HTERT RPE-1 (cell line): ENCODE measurements around the gene PXDN.
"Not testable (repeated sequence)": the region's sequence is repeated elsewhere in the genome, so short reads cannot be mapped to it uniquely, and the experiment has no call there.

Experiments
- in situ Hi-C: fragments of 300-500 bp; cut with MboI; formaldehyde crosslinking; loops from 4 replicates; pipeline ENCODE4 v1.14.3; 2020; ENCODE audit warnings: low sequenced_read_pairs

Gene PXDN, protein sequence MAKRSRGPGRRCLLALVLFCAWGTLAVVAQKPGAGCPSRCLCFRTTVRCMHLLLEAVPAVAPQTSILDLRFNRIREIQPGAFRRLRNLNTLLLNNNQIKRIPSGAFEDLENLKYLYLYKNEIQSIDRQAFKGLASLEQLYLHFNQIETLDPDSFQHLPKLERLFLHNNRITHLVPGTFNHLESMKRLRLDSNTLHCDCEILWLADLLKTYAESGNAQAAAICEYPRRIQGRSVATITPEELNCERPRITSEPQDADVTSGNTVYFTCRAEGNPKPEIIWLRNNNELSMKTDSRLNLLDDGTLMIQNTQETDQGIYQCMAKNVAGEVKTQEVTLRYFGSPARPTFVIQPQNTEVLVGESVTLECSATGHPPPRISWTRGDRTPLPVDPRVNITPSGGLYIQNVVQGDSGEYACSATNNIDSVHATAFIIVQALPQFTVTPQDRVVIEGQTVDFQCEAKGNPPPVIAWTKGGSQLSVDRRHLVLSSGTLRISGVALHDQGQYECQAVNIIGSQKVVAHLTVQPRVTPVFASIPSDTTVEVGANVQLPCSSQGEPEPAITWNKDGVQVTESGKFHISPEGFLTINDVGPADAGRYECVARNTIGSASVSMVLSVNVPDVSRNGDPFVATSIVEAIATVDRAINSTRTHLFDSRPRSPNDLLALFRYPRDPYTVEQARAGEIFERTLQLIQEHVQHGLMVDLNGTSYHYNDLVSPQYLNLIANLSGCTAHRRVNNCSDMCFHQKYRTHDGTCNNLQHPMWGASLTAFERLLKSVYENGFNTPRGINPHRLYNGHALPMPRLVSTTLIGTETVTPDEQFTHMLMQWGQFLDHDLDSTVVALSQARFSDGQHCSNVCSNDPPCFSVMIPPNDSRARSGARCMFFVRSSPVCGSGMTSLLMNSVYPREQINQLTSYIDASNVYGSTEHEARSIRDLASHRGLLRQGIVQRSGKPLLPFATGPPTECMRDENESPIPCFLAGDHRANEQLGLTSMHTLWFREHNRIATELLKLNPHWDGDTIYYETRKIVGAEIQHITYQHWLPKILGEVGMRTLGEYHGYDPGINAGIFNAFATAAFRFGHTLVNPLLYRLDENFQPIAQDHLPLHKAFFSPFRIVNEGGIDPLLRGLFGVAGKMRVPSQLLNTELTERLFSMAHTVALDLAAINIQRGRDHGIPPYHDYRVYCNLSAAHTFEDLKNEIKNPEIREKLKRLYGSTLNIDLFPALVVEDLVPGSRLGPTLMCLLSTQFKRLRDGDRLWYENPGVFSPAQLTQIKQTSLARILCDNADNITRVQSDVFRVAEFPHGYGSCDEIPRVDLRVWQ (N-terminal part only)

GRCh38 chr2:1744446-1745170 is at the start of gene PXDN:
TSS of gene PXDN (minus strand) at chr2:1744515. CDS start at chr2:1744455, 60 bp downstream.
- in situ Hi-C loops, result no loop called here

- in situ Hi-C loops, result no loop called here
These were observed 49.6 kb upstream of the PXDN start for GRCh38 chr2:1793868-1794445.

GRCh38 chr2:1793001-1793867 is 48.9 kb upstream of the PXDN start:
- in situ Hi-C loops, result no loop called here

- in situ Hi-C loops, result no loop called here
These were observed 47.5 kb upstream of the PXDN start for GRCh38 chr2:1791685-1792435.

DNA sequence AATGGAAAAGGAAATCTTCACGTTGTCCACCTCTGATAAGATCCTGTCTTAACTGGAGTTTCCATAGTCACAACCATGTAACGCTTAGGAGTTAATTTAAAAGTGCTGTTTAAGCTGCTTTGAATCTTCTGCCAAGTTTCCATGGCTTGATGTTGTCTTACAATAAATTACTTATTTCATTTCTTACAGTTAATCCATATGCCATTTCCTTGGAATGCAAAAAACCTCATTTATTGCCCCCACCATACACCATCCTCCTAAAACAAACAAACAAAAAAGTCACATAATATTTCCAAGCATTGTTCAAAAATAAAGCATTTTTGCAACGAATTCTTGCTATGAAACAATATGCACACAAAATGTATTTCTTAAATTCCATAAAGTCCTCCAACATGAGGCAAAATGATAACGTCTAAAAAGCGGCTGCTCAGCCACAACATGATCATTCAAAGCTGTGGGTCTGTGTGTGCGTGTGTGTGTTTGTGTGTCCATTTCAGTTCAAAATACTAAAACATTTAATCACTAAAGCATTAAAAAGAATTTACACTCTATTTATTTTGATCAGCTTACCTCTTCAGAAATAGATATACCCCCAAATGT is 46.8 kb upstream of the PXDN start:
- in situ Hi-C loops, result no loop called here

DNA sequence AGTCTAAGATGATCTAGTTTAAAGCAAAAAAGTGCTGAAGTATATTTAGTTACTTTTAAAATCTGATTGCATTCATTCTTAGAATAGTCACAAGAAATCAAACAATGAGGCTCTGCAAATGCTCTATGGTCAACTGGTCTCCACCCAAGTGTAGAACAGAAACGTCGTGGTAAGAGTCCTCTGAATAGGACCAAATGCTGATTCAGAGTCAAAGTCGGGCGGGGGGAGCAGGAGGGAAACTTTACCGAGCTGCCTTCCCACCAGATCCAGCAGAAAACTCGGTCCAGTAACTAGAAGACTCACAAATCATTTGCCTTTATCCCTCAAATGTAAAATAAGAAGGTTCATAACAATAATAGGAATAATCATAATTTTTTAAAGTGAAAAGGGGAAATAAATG is 46.2 kb upstream of the PXDN start:
- in situ Hi-C loops, result no loop called here

GRCh38 chr2:1789610-1790009 is 45.3 kb upstream of the PXDN start:
- in situ Hi-C loops, result no loop called here

DNA sequence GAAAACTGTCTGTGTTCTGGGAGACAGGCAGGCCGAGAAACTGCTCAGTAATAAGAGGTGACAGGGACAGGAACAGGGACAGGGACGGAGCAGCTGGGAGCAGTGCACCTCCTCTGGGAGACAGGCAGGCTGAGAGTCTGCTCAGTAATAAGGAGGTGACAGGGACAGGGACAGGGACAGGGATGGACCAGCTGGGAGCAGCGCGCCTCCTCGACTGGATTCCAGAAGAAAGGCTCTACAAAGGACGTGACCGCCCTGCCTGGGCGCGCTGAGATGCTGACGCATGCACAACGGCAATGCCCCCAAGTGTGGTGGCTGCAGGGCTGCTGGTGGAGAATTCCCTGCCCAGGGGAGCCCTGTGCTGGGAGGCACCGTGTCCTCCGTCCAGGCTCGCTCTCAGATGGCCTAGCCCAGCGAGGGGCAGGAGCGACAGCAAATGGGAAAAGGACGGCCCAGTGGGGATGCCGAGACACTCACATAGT is 44.2 kb upstream of the PXDN start:
- in situ Hi-C loops, result no loop called here

GRCh38 chr2:1787755-1788477 is 43.6 kb upstream of the PXDN start:
- in situ Hi-C loops, result no loop called here

DNA sequence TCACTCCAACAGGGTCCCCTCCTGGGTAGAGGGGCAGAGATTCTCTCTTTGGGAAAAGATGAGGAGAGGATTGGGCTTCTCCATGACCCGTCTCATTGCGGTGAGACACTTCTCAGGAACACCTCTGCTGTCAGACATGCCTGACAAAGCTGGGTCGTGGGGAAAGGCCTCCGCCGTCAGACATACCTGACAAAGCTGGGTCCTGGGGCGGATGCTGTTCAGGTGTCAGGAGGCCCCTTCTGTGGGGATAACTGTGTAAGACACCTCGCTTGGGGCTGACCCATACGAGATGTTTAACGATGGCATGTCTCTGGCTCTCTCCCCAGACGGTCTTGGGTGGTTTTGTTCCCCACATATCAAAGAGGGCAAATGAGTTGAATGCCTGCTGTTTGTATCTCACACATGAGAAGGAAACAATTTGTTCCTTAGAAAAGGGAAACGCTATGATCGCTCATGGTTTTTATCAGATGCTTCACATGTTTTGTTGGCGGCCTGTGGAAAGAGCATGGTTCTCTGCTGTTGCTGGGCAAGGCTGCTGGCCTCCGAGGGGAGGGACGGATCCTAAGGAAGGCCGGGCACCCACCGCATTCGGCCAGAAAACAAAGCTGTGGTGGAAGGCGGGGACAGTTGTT is 40.8 kb upstream of the PXDN start:
- in situ Hi-C loops, result no loop called here

- in situ Hi-C loops, result no loop called here
These were observed 39.8 kb upstream of the PXDN start for GRCh38 chr2:1784087-1784486.

GRCh38 chr2:1782514-1782913 is 38.2 kb upstream of the PXDN start:
- in situ Hi-C loops, result no loop called here

- in situ Hi-C loops, result no loop called here
These were observed 37.2 kb upstream of the PXDN start for GRCh38 chr2:1781291-1782080.

DNA sequence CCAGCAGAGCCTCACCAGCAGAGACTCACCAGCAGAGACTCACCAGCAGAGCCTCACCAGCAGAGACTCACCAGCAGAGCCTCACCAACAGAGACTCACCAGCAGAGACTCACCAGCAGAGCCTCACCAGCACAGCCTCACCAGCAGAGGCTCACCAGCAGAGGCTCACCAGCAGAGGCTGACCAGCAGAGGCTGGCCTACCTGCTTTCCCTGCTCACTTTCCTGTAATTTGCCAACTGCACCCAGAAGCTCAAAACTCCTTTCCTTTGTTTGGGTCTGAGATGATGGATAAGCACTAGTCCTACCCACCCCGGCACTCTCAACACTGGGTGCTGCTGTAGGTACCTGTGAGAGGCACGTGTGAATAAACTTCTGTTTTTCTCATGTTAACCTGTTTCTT is 36.4 kb upstream of the PXDN start:
- in situ Hi-C loops, result no loop called here

GRCh38 chr2:1780054-1780453 is 35.7 kb upstream of the PXDN start:
- in situ Hi-C loops, result not testable (repeated sequence)

DNA sequence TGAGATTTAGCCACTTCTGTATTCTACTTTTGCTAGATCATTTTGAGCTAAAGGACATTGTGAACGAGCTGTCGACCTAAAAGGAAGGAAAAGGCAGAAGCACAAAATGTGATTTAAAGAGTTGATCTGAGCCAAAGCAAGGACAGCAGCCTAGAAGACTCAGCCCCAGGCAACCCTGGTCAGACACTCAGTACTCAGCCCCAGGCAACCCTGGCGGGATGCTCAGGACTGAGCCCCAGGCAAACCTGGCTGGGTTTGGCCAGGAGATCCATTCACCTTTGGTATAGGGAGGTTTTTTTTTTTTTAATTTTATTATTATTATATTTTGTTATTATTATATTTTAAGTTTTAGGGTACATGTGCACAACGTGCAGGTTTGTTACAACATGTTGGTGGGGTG is 34.3 kb upstream of the PXDN start:
- in situ Hi-C loops, result no loop called here
